GM15510 (cell line): ENCODE results near the gene C20orf141.

ENCODE experiments used
- POLR2A ChIP-seq: IDR thresholded peaks from 3 replicates; pipeline ENCODE4 v1.6.1; 2011; ENCODE audit warnings: borderline replicate concordance; ENCODE audit not compliant: insufficient read length; ENCODE audit errors: extremely low read depth

Gene C20orf141

GRCh38 chr20:2835331-2835796, 20.6 kb downstream of the C20orf141 start:
- TF ChIP-seq POLR2A = no peak

DNA sequence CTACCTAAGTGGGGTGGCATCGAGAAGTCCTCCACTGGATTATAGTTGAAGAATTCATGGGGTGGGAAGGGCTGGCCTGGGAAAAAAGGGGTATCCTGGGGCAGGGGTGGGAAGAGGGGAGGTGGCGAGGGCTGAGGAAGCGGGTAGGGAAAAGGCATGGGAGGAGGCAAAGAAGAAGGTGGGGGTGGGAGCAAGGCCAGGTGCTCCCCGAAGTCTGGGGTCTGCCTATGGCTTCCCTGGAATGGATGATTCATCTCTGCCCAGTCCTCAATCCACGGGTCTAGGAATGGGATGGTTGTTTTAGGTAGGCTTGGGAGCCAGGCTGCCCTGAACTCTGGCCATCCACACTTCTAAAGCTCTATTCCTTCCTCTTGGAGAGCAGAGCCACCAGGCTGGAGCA, 21.2 kb downstream of the C20orf141 start:
- TF ChIP-seq POLR2A = no peak

GRCh38 chr20:2837221-2837960, 22.6 kb downstream of the C20orf141 start:
- no peak for TF ChIP-seq POLR2A

DNA sequence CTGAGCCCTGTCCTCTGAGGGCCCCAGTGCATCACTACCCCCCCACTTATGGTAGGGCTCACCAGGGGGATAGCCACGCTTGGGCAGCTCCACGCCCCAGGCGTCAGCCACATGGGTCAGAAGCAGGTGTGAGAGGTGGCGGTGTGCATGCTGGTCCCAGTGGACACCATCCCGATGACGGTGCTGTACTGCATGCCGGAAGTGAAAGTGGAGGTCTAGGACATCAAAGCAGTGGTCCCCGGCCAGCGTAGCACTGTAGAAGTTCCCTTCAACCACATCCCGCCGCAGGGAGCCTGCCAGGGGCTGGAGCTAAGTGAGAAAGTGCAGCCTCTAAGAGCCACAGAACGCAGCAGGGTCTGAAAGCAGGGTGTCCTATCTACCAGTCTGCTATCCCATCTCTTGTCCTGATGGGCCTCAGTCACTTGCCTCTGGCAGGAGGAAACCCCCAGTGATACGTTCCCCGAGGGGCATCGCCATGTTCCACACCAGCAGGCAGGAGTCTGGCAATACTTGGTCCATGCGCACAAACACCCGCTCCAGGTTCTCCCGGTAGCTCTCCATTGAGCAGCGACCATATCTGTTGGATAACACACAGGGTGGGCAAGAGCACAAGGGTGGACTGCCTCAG, 23.5 kb downstream of the C20orf141 start:
- TF ChIP-seq POLR2A = no peak

DNA sequence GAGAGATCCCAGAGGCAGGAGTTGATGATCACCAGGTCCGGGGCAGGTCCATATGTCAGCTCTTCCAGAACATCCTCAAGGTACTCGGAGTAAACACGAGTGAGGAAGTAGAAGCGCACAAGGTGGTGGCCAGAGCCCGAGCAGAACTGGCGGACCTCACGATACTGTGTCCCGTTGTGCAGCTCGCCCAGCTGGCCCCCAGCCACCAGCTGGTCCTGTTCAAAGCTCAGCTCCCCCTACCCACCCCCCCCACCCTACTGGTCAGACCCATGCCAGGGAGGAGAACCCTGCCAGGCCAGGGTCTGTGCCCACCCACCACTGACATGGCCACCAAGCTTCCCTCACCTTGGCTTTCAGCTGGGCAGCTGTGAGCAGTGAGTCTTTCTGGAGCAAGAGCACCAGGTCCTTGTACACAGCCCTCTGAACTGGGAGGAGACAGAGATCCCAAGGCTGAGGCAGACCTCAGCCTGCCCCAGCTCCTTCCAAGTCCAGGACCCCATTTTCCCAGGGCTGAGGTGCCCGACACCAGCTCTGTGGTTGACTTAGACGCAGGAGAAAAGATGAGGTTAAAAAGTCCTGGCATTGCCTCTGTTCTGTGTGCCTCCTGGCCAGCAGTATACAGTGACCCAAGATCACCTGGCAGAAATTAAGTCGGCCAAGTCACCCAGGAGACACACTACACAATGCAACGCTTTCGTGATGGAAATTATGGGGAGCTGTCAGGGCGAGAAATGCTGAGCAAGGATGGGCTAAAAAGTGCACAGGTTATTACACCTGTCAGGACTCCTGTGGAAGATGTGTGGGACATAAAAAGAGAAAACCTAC, 24.3 kb downstream of the C20orf141 start:
- no peak for TF ChIP-seq POLR2A

DNA sequence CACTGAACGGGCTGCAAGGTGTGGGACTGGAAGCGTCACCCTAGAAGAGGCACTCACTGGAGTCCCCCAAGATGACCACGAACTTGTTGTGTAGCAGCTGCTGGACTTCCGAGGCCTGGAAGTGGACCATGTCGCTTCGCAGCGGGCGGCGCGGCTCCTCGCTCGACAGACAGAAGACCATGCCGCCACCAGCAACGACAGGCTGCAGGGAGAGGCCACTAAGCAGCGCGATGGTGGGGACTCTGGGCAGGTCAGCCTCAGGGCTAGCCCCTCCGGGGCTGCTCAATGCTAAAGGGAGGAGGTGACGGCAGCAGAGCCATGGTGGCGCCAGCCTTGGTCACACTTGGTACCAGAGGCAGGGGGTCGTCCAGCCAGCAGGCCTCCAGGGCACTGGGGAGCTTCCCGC, 24.9 kb downstream of the C20orf141 start:
- no peak for TF ChIP-seq POLR2A

DNA sequence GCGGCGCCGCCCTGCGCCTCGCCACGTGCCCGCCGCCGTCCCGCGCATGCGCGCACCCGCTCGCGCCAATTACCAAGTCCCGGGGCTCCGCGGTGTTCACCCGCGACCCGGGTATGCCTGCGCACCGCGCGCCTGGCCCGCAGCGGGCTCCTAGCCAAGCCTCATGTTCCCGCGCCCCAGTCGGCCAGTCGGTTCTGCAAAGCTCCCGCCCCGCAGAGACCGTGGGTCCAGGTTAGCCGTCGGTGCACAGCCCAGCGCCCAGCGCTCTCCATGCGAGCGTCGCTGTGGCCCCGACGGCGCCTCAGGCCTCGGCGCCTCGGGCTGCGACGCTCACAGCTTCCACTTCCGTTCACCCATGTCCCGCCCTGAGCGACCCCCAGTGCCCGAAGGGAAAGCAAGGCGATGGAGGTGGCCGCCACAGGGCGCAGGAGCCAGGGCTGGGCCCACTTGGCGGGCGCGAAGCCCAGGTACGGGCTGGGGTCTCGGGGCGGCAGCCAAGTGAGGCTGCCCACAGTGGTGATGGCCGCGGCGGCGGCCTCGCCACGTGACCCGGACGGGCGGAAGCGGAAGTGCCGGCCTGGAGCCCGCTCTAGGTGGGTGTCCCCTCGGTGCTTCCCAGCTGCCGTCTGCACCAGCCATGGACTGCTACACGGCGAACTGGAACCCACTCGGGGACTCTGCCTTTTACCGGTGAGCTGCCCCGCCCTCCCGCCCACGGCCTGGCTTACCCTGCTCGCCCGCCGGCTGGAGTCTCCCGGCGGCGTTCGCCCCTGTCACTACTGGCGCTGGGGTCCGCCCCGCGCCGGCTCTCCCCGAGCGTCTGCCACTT, 25.6 kb downstream of the C20orf141 start, which contains the start of the genes PCED1A and VPS16:
Gene PCED1A, minus strand, starts transcription at position 518 of the 829 bp plus-strand sequence. CDS start 743 bp downstream, outside the sequence.
Gene VPS16, plus strand, starts transcription at position 608 of the 829 bp plus-strand sequence. Its CDS starts 30 bp downstream, at position 638.
- TF ChIP-seq POLR2A = peak; percentile 82

GRCh38 chr20:2840967-2841531, 26.3 kb downstream of the C20orf141 start:
- no peak for TF ChIP-seq POLR2A

- TF ChIP-seq POLR2A = no peak
These were observed 30.8 kb downstream of the C20orf141 start for GRCh38 chr20:2845607-2846006.

- TF ChIP-seq POLR2A = no peak
These were observed 31.9 kb downstream of the C20orf141 start for GRCh38 chr20:2846698-2847097.

GRCh38 chr20:2847802-2848201, 33.0 kb downstream of the C20orf141 start:
- no peak for TF ChIP-seq POLR2A

GRCh38 chr20:2849529-2849928, 34.7 kb downstream of the C20orf141 start:
- TF ChIP-seq POLR2A = no peak

DNA sequence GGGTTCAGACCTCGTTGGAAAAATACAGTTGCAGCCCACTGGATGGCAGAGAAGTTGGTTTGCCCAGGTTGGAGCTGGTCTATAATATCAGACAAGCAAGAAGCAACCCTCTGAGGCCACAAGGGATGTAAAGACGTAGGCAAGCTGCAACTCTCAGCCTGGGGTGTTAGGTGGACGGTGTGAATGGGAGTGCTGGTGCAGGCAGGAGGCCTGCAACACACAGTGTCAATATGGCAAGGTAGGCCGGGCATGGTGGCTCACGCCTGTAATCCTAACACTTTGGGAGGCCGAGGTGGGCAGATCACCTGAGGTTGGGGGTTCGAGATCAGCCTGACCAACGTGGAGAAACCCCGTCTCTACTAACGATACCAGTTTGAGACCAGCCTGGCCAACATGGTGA, 36.3 kb downstream of the C20orf141 start:
- TF ChIP-seq POLR2A = no peak

GRCh38 chr20:2858591-2858990, 43.8 kb downstream of the C20orf141 start:
- TF ChIP-seq POLR2A = no peak

- no peak for TF ChIP-seq POLR2A
These were observed 44.7 kb downstream of the C20orf141 start for GRCh38 chr20:2859330-2860121.
